ENCODE data around the gene ROBO1.
"Not testable (repeated sequence)": the region's sequence is repeated elsewhere in the genome, so short reads cannot be mapped to it uniquely, and the experiment has no call there.

ROBO1 gene

GRCh38 chr3:78697426-78697825, 1070.4 kb downstream of the ROBO1 start:
- Mint-ChIP-seq H3K4me1 (ENCODE audit: low read depth) (no peaks in the 10 kb centered on the region), H3K27me3 (no peaks in the 10 kb centered on the region), H3K4me3 (no peak overlapping the region), H3K9me3 (peaks cover 2% of the 10 kb centered on the region), H3K27ac (no peak overlapping the region), H3K36me3 (ENCODE audit: low read depth) (no peaks in the 10 kb centered on the region)
- DNase-seq, result no peak

- Mint-ChIP-seq H3K27ac (no peak overlapping the region), H3K9me3 (peaks cover 2% of the 10 kb centered on the region), H3K27me3 (no peaks in the 10 kb centered on the region), H3K4me3 (no peak overlapping the region), H3K36me3 (ENCODE audit: low read depth) (no peaks in the 10 kb centered on the region), H3K4me1 (ENCODE audit: low read depth) (no peaks in the 10 kb centered on the region)
- no peak for DNase-seq
These were observed 1077.0 kb downstream of the ROBO1 start for GRCh38 chr3:78690766-78691165.

- H3K9me3 Mint-ChIP-seq, result peaks cover 2% of the 10 kb centered on the region
- no peaks in the 10 kb centered on the region for H3K36me3 Mint-ChIP-seq (ENCODE audit: low read depth)
- no peak overlapping the region for H3K27ac Mint-ChIP-seq
- no peaks in the 10 kb centered on the region for H3K27me3 Mint-ChIP-seq
- H3K4me3 Mint-ChIP-seq, result no peak overlapping the region
- DNase-seq, result no peak
- H3K4me1 Mint-ChIP-seq (ENCODE audit: low read depth), result no peaks in the 10 kb centered on the region
These were observed 1078.4 kb downstream of the ROBO1 start for GRCh38 chr3:78689378-78689777.

- DNase-seq, result no peak
- Mint-ChIP-seq H3K4me1 (ENCODE audit: low read depth) (no peaks in the 10 kb centered on the region), H3K4me3 (no peak overlapping the region), H3K27ac (no peak overlapping the region), H3K27me3 (no peaks in the 10 kb centered on the region), H3K36me3 (ENCODE audit: low read depth) (no peaks in the 10 kb centered on the region), H3K9me3 (peaks cover 2% of the 10 kb centered on the region)
These were observed 1080.3 kb downstream of the ROBO1 start for GRCh38 chr3:78687520-78687919.

GRCh38 chr3:78683284-78683683, 1084.5 kb downstream of the ROBO1 start:
- Mint-ChIP-seq H3K4me3 (no peak overlapping the region), H3K36me3 (ENCODE audit: low read depth) (no peaks in the 10 kb centered on the region), H3K27me3 (no peaks in the 10 kb centered on the region), H3K9me3 (no peaks in the 10 kb centered on the region), H3K27ac (no peak overlapping the region), H3K4me1 (ENCODE audit: low read depth) (no peaks in the 10 kb centered on the region)
- DNase-seq, result no peak

- not testable (repeated sequence) for H3K4me1 Mint-ChIP-seq (ENCODE audit: low read depth); H3K27me3 Mint-ChIP-seq; H3K9me3 Mint-ChIP-seq; DNase-seq; H3K27ac Mint-ChIP-seq; H3K36me3 Mint-ChIP-seq (ENCODE audit: low read depth); H3K4me3 Mint-ChIP-seq
These were observed 1092.5 kb downstream of the ROBO1 start for GRCh38 chr3:78675119-78675805.

- Mint-ChIP-seq H3K27ac (no peak overlapping the region), H3K4me3 (no peak overlapping the region), H3K4me1 (ENCODE audit: low read depth) (no peaks in the 10 kb centered on the region), H3K27me3 (no peaks in the 10 kb centered on the region), H3K36me3 (ENCODE audit: low read depth) (no peaks in the 10 kb centered on the region), H3K9me3 (peaks cover 4% of the 10 kb centered on the region)
- no peak for DNase-seq
These were observed 1097.1 kb downstream of the ROBO1 start for GRCh38 chr3:78670746-78671145.

GRCh38 chr3:78670094-78670493, 1097.7 kb downstream of the ROBO1 start:
- H3K4me1 Mint-ChIP-seq (ENCODE audit: low read depth), result no peaks in the 10 kb centered on the region
- peaks cover 4% of the 10 kb centered on the region for H3K9me3 Mint-ChIP-seq
- no peak overlapping the region for H3K27ac Mint-ChIP-seq
- DNase-seq, result no peak
- H3K4me3 Mint-ChIP-seq, result no peak overlapping the region
- no peaks in the 10 kb centered on the region for H3K27me3 Mint-ChIP-seq
- H3K36me3 Mint-ChIP-seq (ENCODE audit: low read depth), result no peaks in the 10 kb centered on the region

- no peak for DNase-seq
- no peak overlapping the region for H3K4me3 Mint-ChIP-seq
These were observed 1099.5 kb downstream of the ROBO1 start for GRCh38 chr3:78668302-78668701.

GRCh38 chr3:78666470-78666800, 1101.4 kb downstream of the ROBO1 start:
- no peak overlapping the region for H3K4me3 Mint-ChIP-seq

More at GRCh38 chr3:78668302-78668701, 1099.5 kb downstream of the ROBO1 start:
- Mint-ChIP-seq H3K36me3 (ENCODE audit: low read depth) (no peaks in the 10 kb centered on the region), H3K27me3 (no peaks in the 10 kb centered on the region), H3K27ac (no peak overlapping the region), H3K9me3 (peaks cover 4% of the 10 kb centered on the region), H3K4me1 (ENCODE audit: low read depth) (no peaks in the 10 kb centered on the region)

GRCh38 chr3:78665776-78666469, 1101.9 kb downstream of the ROBO1 start:
- Mint-ChIP-seq H3K27ac (no peak overlapping the region), H3K9me3 (peaks cover 4% of the 10 kb centered on the region), H3K27me3 (no peaks in the 10 kb centered on the region), H3K4me1 (ENCODE audit: low read depth) (no peaks in the 10 kb centered on the region), H3K36me3 (ENCODE audit: low read depth) (no peaks in the 10 kb centered on the region), H3K4me3 (no peak overlapping the region)
- DNase-seq, result no peak

More at GRCh38 chr3:78666470-78666800, 1101.4 kb downstream of the ROBO1 start:
- Mint-ChIP-seq H3K4me1 (ENCODE audit: low read depth) (no peaks in the 10 kb centered on the region), H3K27ac (no peak overlapping the region), H3K9me3 (peaks cover 4% of the 10 kb centered on the region), H3K36me3 (ENCODE audit: low read depth) (no peaks in the 10 kb centered on the region), H3K27me3 (no peaks in the 10 kb centered on the region)
- DNase-seq, result no peak

GRCh38 chr3:78665101-78665500, 1102.7 kb downstream of the ROBO1 start:
- DNase-seq, result no peak
- H3K4me3 Mint-ChIP-seq, result no peak overlapping the region
- H3K36me3 Mint-ChIP-seq (ENCODE audit: low read depth), result no peaks in the 10 kb centered on the region
- peaks cover 2% of the 10 kb centered on the region for H3K9me3 Mint-ChIP-seq
- H3K4me1 Mint-ChIP-seq (ENCODE audit: low read depth), result no peaks in the 10 kb centered on the region
- no peak overlapping the region for H3K27ac Mint-ChIP-seq
- no peaks in the 10 kb centered on the region for H3K27me3 Mint-ChIP-seq

GRCh38 chr3:78660957-78661356, 1106.8 kb downstream of the ROBO1 start:
- Mint-ChIP-seq H3K36me3 (ENCODE audit: low read depth) (no peaks in the 10 kb centered on the region), H3K4me3 (no peak overlapping the region), H3K27ac (no peak overlapping the region), H3K27me3 (no peaks in the 10 kb centered on the region), H3K9me3 (no peaks in the 10 kb centered on the region), H3K4me1 (ENCODE audit: low read depth) (no peaks in the 10 kb centered on the region)
- DNase-seq, result no peak

- Mint-ChIP-seq H3K27ac (no peak overlapping the region), H3K9me3 (no peaks in the 10 kb centered on the region), H3K4me1 (ENCODE audit: low read depth) (no peaks in the 10 kb centered on the region), H3K4me3 (no peak overlapping the region), H3K36me3 (ENCODE audit: low read depth) (no peaks in the 10 kb centered on the region), H3K27me3 (no peaks in the 10 kb centered on the region)
- DNase-seq, result no peak
These were observed 1108.3 kb downstream of the ROBO1 start for GRCh38 chr3:78659386-78659987.

- no peak overlapping the region for H3K27ac Mint-ChIP-seq
- no peaks in the 10 kb centered on the region for H3K27me3 Mint-ChIP-seq
- H3K36me3 Mint-ChIP-seq (ENCODE audit: low read depth), result no peaks in the 10 kb centered on the region
- no peak overlapping the region for H3K4me3 Mint-ChIP-seq
- no peak for DNase-seq
- no peaks in the 10 kb centered on the region for H3K9me3 Mint-ChIP-seq
- no peaks in the 10 kb centered on the region for H3K4me1 Mint-ChIP-seq (ENCODE audit: low read depth)
These were observed 1120.1 kb downstream of the ROBO1 start for GRCh38 chr3:78647726-78648125.

Measured in activated T-cell treated with anti-CD3 and anti-CD28 coated beads, Interleukin-2, amount 50 U/mL, for 24 hours (primary cell).